H1 (cell line): ENCODE results near the gene PUS3. TPM values are rescaled to one million over a fixed set of nuclear protein-coding genes. Genes with fewer than 3 reads are reported as not detected.

Experiments
- CTCF ChIA-PET: fragments of 300-600 bp; sonication (Branson Sonifier 250); formaldehyde crosslinking; loops from one replicate; lab custom pipeline; 2021; ENCODE audit not compliant: partially characterized antibody; lab: Charles Lee
- POLR2A ChIA-PET: fragments of 300-600 bp; sonication (Branson Sonifier 250); formaldehyde crosslinking; loops from one replicate; lab custom pipeline; 2021; ENCODE audit warnings: inconsistent platforms; ENCODE audit not compliant: partially characterized antibody; lab: Charles Lee
- DNase-seq, 2 experiments: peaks; one replicate each; pipeline versions ENCODE4 v3.0.0 to v3.0.0-alpha.2; 2010 to 2022; ENCODE audit warnings: low spot score in 2 of 2, low read depth in 1 of 2, mixed read lengths in 1 of 2
- FAIRE-seq: peaks from 2 replicates; lab custom pipeline; 2011; peaks lifted over from hg19 to GRCh38; lab: Jason Lieb, UNC
- H2AFZ ChIP-seq: 2 replicates; pipeline ENCODE4 v1.8.1; 2012; ENCODE audit warnings: low read length, inconsistent platforms
- H2AK5ac ChIP-seq: 2 replicates; pipeline ENCODE4 v1.6.1; 2013; ENCODE audit warnings: low read depth, low read length
- H2BK120ac ChIP-seq: replicated peaks from 2 replicates; pipeline ENCODE3; 2013; ENCODE audit warnings: low read depth, low read length, inconsistent platforms
- H2BK12ac ChIP-seq: 2 replicates; pipeline ENCODE4 v1.6.1; 2013; ENCODE audit warnings: low read depth, low read length
- H2BK15ac ChIP-seq: 2 replicates; pipeline ENCODE4 v1.6.1; 2013; ENCODE audit warnings: low read length
- H2BK20ac ChIP-seq: 2 replicates; pipeline ENCODE4 v1.6.1; 2013; ENCODE audit warnings: low read length
- H2BK5ac ChIP-seq: 2 replicates; pipeline ENCODE4 v1.6.1; 2013; ENCODE audit warnings: low read depth, low read length
- H3K14ac ChIP-seq: 2 replicates; pipeline ENCODE4 v1.6.1; 2013; ENCODE audit warnings: inconsistent platforms; ENCODE audit not compliant: insufficient read length
- H3K18ac ChIP-seq: 2 replicates; pipeline ENCODE4 v1.6.1; 2013; ENCODE audit warnings: low read length; ENCODE audit errors: extremely low read depth
- H3K23ac ChIP-seq: 2 replicates; pipeline ENCODE4 v1.6.1; 2013; ENCODE audit warnings: inconsistent platforms; ENCODE audit not compliant: insufficient read length
- H3K23me2 ChIP-seq: 2 replicates; pipeline ENCODE4 v1.6.1; 2013; ENCODE audit warnings: low read depth, low read length
- H3K27ac ChIP-seq: 2 replicates; pipeline ENCODE4 v1.6.1; 2011; ENCODE audit warnings: low read depth, low read length, inconsistent platforms
- H3K27me3 ChIP-seq, 4 experiments: replicated peaks in 1 of 4; 1 replicate in 1 of 4; 2 replicates in 3 of 4; pipeline versions ENCODE4 v1.6.1 to v1.8.1; 2011 to 2013; ENCODE audit warnings: low read length in 3 of 4, mild to moderate bottlenecking in 3 of 4, inconsistent platforms in 2 of 4, mixed read lengths in 2 of 4, moderate library complexity in 1 of 4; ENCODE audit not compliant: control insufficient read depth in 3 of 4, insufficient read depth in 3 of 4; ENCODE audit errors: extremely low read depth in 1 of 4
- H3K36me3 ChIP-seq, 4 experiments: 2 replicates each; pipeline versions ENCODE4 v1.6.1 to v1.8.1; 2011 to 2013; ENCODE audit warnings: mild to moderate bottlenecking in 4 of 4, low read length in 3 of 4, moderate library complexity in 2 of 4, control low read depth in 1 of 4, inconsistent platforms in 1 of 4; ENCODE audit not compliant: insufficient read depth in 4 of 4, control insufficient read depth in 2 of 4
- H3K4ac ChIP-seq: replicated peaks from 2 replicates; pipeline ENCODE3; 2013; ENCODE audit warnings: low read length, low read depth, mixed read lengths, inconsistent platforms; ENCODE audit not compliant: insufficient read length
- H3K4me1 ChIP-seq, 4 experiments: replicated peaks in 1 of 4; 1 replicate in 1 of 4; 2 replicates in 3 of 4; pipeline versions ENCODE4 v1.6.1 to v1.8.1; 2011 to 2013; ENCODE audit warnings: low read length in 3 of 4, inconsistent platforms in 2 of 4, mixed read lengths in 1 of 4; ENCODE audit not compliant: insufficient read depth in 4 of 4, control insufficient read depth in 3 of 4
- H3K4me2 ChIP-seq, 2 experiments: 2 replicates each; pipeline versions ENCODE4 v1.6.1 to v1.8.1; 2011 to 2013; ENCODE audit warnings: low read depth in 2 of 2, low read length in 2 of 2, control low read depth in 1 of 2, inconsistent platforms in 1 of 2, mild to moderate bottlenecking in 1 of 2; ENCODE audit not compliant: insufficient read depth in 1 of 2
- H3K4me3 ChIP-seq, 4 experiments: fragments of 200-600, 300-600 bp in 1 of 4; sonication (generic), shearing (Covaris generic), sonication (Bioruptor Twin) in 1 of 4; 2 replicates each; pipeline versions ENCODE4 v1.5.1 to v1.8.1; 2011 to 2016; ENCODE audit warnings: low read length in 4 of 4, low read depth in 3 of 4, control low read depth in 2 of 4, inconsistent platforms in 2 of 4, mild to moderate bottlenecking in 2 of 4, mixed read lengths in 1 of 4, moderate library complexity in 1 of 4; ENCODE audit not compliant: insufficient read depth in 2 of 4; ENCODE audit errors: extremely low read depth in 1 of 4
- H3K56ac ChIP-seq: replicated peaks from 2 replicates; pipeline ENCODE3; 2013; ENCODE audit warnings: low read depth, mild to moderate bottlenecking, mixed read lengths, low read length, inconsistent platforms; ENCODE audit not compliant: insufficient read length
- H3K79me1 ChIP-seq: 2 replicates; pipeline ENCODE4 v1.6.1; 2013; ENCODE audit warnings: low read depth, low read length, control low read depth
- H3K79me2 ChIP-seq, 2 experiments: 2 replicates each; pipeline versions ENCODE4 v1.6.1 to v1.8.1; 2012 to 2013; ENCODE audit warnings: low read length in 2 of 2, mild to moderate bottlenecking in 2 of 2, inconsistent platforms in 1 of 2; ENCODE audit not compliant: insufficient read depth in 2 of 2, control insufficient read depth in 1 of 2
- H3K9ac ChIP-seq, 4 experiments: replicated peaks in 1 of 4; 1 replicate in 1 of 4; 2 replicates in 3 of 4; pipeline versions ENCODE4 v1.6.1 to v1.8.1; 2011 to 2013; ENCODE audit warnings: low read depth in 3 of 4, low read length in 3 of 4, control low read depth in 2 of 4, mild to moderate bottlenecking in 2 of 4, moderate library complexity in 2 of 4, inconsistent platforms in 1 of 4; ENCODE audit errors: extremely low read depth in 1 of 4
- H3K9me3 ChIP-seq, 2 experiments: 2 replicates each; pipeline versions ENCODE4 v1.6.1 to v1.8.1; 2012 to 2013; ENCODE audit warnings: mild to moderate bottlenecking in 2 of 2, moderate library complexity in 2 of 2, control low read depth in 1 of 2, inconsistent platforms in 1 of 2, low read depth in 1 of 2, low read length in 1 of 2, mixed read lengths in 1 of 2; ENCODE audit not compliant: insufficient read depth in 2 of 2
- H4K20me1 ChIP-seq, 2 experiments: replicated peaks in 1 of 2; 2 replicates each; pipeline versions ENCODE3 to v1.8.1; 2011 to 2013; ENCODE audit warnings: inconsistent platforms in 2 of 2, low read length in 2 of 2, mild to moderate bottlenecking in 1 of 2; ENCODE audit not compliant: insufficient read depth in 2 of 2, control insufficient read depth in 1 of 2
- H4K5ac ChIP-seq: 2 replicates; pipeline ENCODE4 v1.6.1; 2013; ENCODE audit warnings: low read length, low read depth, mixed read lengths, inconsistent platforms; ENCODE audit not compliant: insufficient read length
- H4K8ac ChIP-seq: 2 replicates; pipeline ENCODE4 v1.8.0; 2013; ENCODE audit warnings: mild to moderate bottlenecking, moderate library complexity, low read length, inconsistent platforms; ENCODE audit not compliant: insufficient read depth; ENCODE audit errors: extremely low read depth
- H4K91ac ChIP-seq: replicated peaks from 2 replicates; pipeline ENCODE3; 2013; ENCODE audit warnings: low read length, mixed read lengths, inconsistent platforms; ENCODE audit not compliant: insufficient read length
- GABPA ChIP-seq: IDR thresholded peaks from 2 replicates; pipeline ENCODE4 v1.6.1; 2011; ENCODE audit warnings: mild to moderate bottlenecking, low read length, moderate library complexity, borderline replicate concordance; ENCODE audit not compliant: insufficient read depth
- GTF2F1 ChIP-seq: IDR thresholded peaks from 2 replicates; pipeline ENCODE4 v1.6.1; 2012; ENCODE audit warnings: low read depth, low read length, improper control_type of control experiment, borderline replicate concordance
- KDM1A ChIP-seq: fragments of 200-600, 300-600 bp; sonication (generic); IDR thresholded peaks from 2 replicates; pipeline ENCODE4 v1.7.1; 2016; ENCODE audit warnings: mild to moderate bottlenecking, low read length, borderline replicate concordance
- KDM5A ChIP-seq: fragments of 200-600 bp; IDR thresholded peaks from 2 replicates; pipeline ENCODE4 v1.7.1; 2012; ENCODE audit warnings: mild to moderate bottlenecking, low read length, inconsistent platforms, mixed read lengths
- RBBP5 ChIP-seq: IDR thresholded peaks from 2 replicates; pipeline ENCODE4 v1.7.1; 2012; ENCODE audit warnings: low read depth, mild to moderate bottlenecking, inconsistent platforms, low read length, moderate library complexity, borderline replicate concordance
- SAP30 ChIP-seq: fragments of 300-600 bp; sonication (generic); IDR thresholded peaks from 2 replicates; pipeline ENCODE4 v1.7.1; 2012; ENCODE audit warnings: low read length, moderate library complexity, mild to moderate bottlenecking, inconsistent platforms; ENCODE audit not compliant: insufficient read depth, insufficient replicate concordance
- WGBS, 2 experiments: shearing (Covaris generic) in 1 of 2; methylation state at CpG; one replicate each; pipeline versions ENCODE4 v1.1.6 to v1.1.7; 2013 to 2015; ENCODE audit warnings: low lambda C conversion rate in 2 of 2, mixed read lengths in 2 of 2, inconsistent platforms in 1 of 2, low coverage in 1 of 2, missing lambda C conversion rate in 1 of 2; ENCODE audit not compliant: insufficient replicate concordance in 2 of 2, insufficient coverage in 1 of 2, insufficient read length in 1 of 2; ENCODE audit errors: extremely low coverage in 1 of 2, missing lambda C conversion rate in 1 of 2; 5-methylcytosine and 5-hydroxymethylcytosine counted together
- polyA plus RNA-seq, 7 experiments: library from polyadenylated mRNA; depleted of rRNA in 3 of 7; stranded (reverse) in 5 of 7; unstranded in 2 of 7; fragments of >200 nt in 5 of 7; fragments of 200-250 nt in 2 of 7; gene quantifications; 1 replicate in 5 of 7; 2 replicates in 1 of 7; 4 replicates in 1 of 7; pipeline versions ENCODE4 v1.2.1 to v1.2.3, GENCODE V29; 2011 to 2013; ENCODE audit warnings: missing spikeins in 2 of 7, mixed read lengths in 2 of 7
- total RNA-seq: library from RNA; stranded (reverse); fragmentation: NEBNext Ultra II Directional; extraction: Animal tissue kit (Norgen Biotek cat#: 25700); gene quantifications from 2 replicates; pipeline ENCODE4 v1.2.1, GENCODE V29; 2021

The PUS3 gene
- total and polyA plus RNA-seq, 2 of the 8 experiments (the other 6 are each of a cell fraction or from before 2014, with no cell fraction given) = 8.7 to 22.6 TPM

GRCh38 chr11:125946712-125947418 is 43.9 kb upstream of the PUS3 start:
- Histone ChIP-seq H3K4me3 (no peak overlapping the region), H3K23ac (no peak overlapping the region), H3K79me2 (no peaks in the 10 kb centered on the region), H2BK20ac (no peak overlapping the region), H3K4me1 (peaks cover 0 to 4% (median under 1%) of the 10 kb centered on the region in 4 experiments; a peak in 6 of 7 replicates), H3K9ac (no peak overlapping the region), H3K36me3 (no peaks in the 10 kb centered on the region), H3K79me1 (no peaks in the 10 kb centered on the region), H2BK12ac (no peak overlapping the region), H3K27me3 (no peaks in the 10 kb centered on the region), H2BK15ac (no peak overlapping the region), H3K27ac (no peak overlapping the region), H3K14ac (no peak overlapping the region), H3K18ac (no peak overlapping the region), H2AFZ (no peak overlapping the region), H4K20me1 (no peaks in the 10 kb centered on the region), H2AK5ac (no peak overlapping the region), H2BK5ac (no peak overlapping the region), H3K9me3 (no peaks in the 10 kb centered on the region), H3K4me2 (no peak overlapping the region), H2BK120ac (no peak overlapping the region), H4K91ac (no peak overlapping the region), H3K23me2 (no peaks in the 10 kb centered on the region), H3K4ac (peak overlapping the region; percentile 7), H4K8ac (no peak overlapping the region), H3K56ac (no peak overlapping the region), H4K5ac (no peak overlapping the region)
- TF ChIP-seq KDM5A (no peak), SAP30 (no peak), GABPA (no peak), GTF2F1 (no peak), KDM1A (no peak), RBBP5 (no peak)
- no peak for DNase-seq
- ChIA-PET POLR2A (no interaction called here), CTCF (interaction anchor here (5.6 to 6.9 kb wide), 2 partner anchors 13 to 114 kb away, joined by 32 to 65 read pairs; partner anchors contain the start of gene CDON)
- WGBS, 2 experiments = 96% methylated on average over 14 of the region's 14 CpGs; no CpG with 5 or more reads in 1 of the 2 experiments
- no peak for FAIRE-seq
